HuH-7.5 (cell line): Measurements from ENCODE around the gene PRF1.
"Not testable (repeated sequence)": the region's sequence is repeated elsewhere in the genome, so short reads cannot be mapped to it uniquely, and the experiment has no call there.

Experiments
- DNase-seq: peaks from one replicate; pipeline ENCODE4 v3.0.0; 2011; ENCODE audit warnings: low spot score

PRF1 gene

GRCh38 chr10:70593513-70593890 is 9.0 kb downstream of the PRF1 start:
- no peak for DNase-seq

- DNase-seq = no peak
These were observed 9.6 kb downstream of the PRF1 start for GRCh38 chr10:70592746-70593512.

- no peak for DNase-seq
These were observed 10.3 kb downstream of the PRF1 start for GRCh38 chr10:70592186-70592735.

GRCh38 chr10:70590655-70591416 is 11.7 kb downstream of the PRF1 start:
- DNase-seq = no peak

GRCh38 chr10:70589762-70590654 is 12.5 kb downstream of the PRF1 start:
- DNase-seq = no peak

- DNase-seq = no peak
These were observed 13.5 kb downstream of the PRF1 start for GRCh38 chr10:70588859-70589570.

- DNase-seq = no peak
These were observed 14.3 kb downstream of the PRF1 start for GRCh38 chr10:70588255-70588654.

- DNase-seq = no peak
These were observed 15.4 kb downstream of the PRF1 start for GRCh38 chr10:70587045-70587658.

- DNase-seq = no peak
These were observed 16.1 kb downstream of the PRF1 start for GRCh38 chr10:70586348-70586930.

- DNase-seq = no peak
These were observed 16.9 kb downstream of the PRF1 start for GRCh38 chr10:70585578-70586169.

GRCh38 chr10:70584909-70585544 is 17.5 kb downstream of the PRF1 start:
- no peak for DNase-seq

- DNase-seq = no peak
These were observed 18.2 kb downstream of the PRF1 start for GRCh38 chr10:70584366-70584765.

GRCh38 chr10:70583669-70584037 is 18.9 kb downstream of the PRF1 start:
- DNase-seq = no peak

- DNase-seq = no peak
These were observed 19.5 kb downstream of the PRF1 start for GRCh38 chr10:70582793-70583668.

- DNase-seq = not testable (repeated sequence)
These were observed 21.4 kb downstream of the PRF1 start for GRCh38 chr10:70581176-70581575.

GRCh38 chr10:70579234-70580002 is 23.1 kb downstream of the PRF1 start:
- DNase-seq = no peak

GRCh38 chr10:70578371-70578947 is 24.1 kb downstream of the PRF1 start:
- no peak for DNase-seq
